Stimulated activated CD8-positive, alpha-beta memory T cell treated with anti-CD3 and anti-CD28 coated beads, Interleukin-4, amount 100 ng/mL, for 1 hour (primary cell): Measurements from ENCODE around the gene SEMA5A.
"Not testable (repeated sequence)": the region's sequence is repeated elsewhere in the genome, so short reads cannot be mapped to it uniquely, and the experiment has no call there.

Experiments used
- DNase-seq, 2 donors: peaks; one replicate each; pipeline ENCODE4 v3.0.0-alpha.2; 2020; ENCODE audit warnings: low read depth in 2 of 2, low spot score in 1 of 2

The SEMA5A gene

GRCh38 chr5:9363449-9363848, 182.4 kb downstream of the SEMA5A start:
- DNase-seq, result no peak

GRCh38 chr5:9363026-9363425, 182.8 kb downstream of the SEMA5A start:
- no peak for DNase-seq

GRCh38 chr5:9362600-9362999, 183.3 kb downstream of the SEMA5A start:
- no peak for DNase-seq

GRCh38 chr5:9361835-9362234, 184.0 kb downstream of the SEMA5A start:
- peak in 1 of 2 donors; percentile 2 for DNase-seq

GRCh38 chr5:9358961-9359685, 186.8 kb downstream of the SEMA5A start:
- no peak for DNase-seq

GRCh38 chr5:9356351-9356825, 189.5 kb downstream of the SEMA5A start:
- no peak for DNase-seq

- no peak for DNase-seq
Observed at GRCh38 chr5:9354336-9355081, 191.4 kb downstream of the SEMA5A start.

- DNase-seq, result not testable (repeated sequence)
Observed at GRCh38 chr5:9353048-9353447, 192.8 kb downstream of the SEMA5A start.

- no peak for DNase-seq
Observed at GRCh38 chr5:9351546-9351945, 194.3 kb downstream of the SEMA5A start.

GRCh38 chr5:9350301-9350797, 195.5 kb downstream of the SEMA5A start:
- no peak for DNase-seq

GRCh38 chr5:9348401-9348996, 197.4 kb downstream of the SEMA5A start:
- no peak for DNase-seq

- DNase-seq, result no peak
Observed at GRCh38 chr5:9347541-9348295, 198.2 kb downstream of the SEMA5A start.

- DNase-seq, result no peak
Observed at GRCh38 chr5:9347032-9347431, 198.8 kb downstream of the SEMA5A start.

GRCh38 chr5:9344751-9345240, 201.1 kb downstream of the SEMA5A start:
- DNase-seq, result no peak

GRCh38 chr5:9343146-9343850, 202.6 kb downstream of the SEMA5A start:
- DNase-seq, result no peak

GRCh38 chr5:9342161-9342787, 203.6 kb downstream of the SEMA5A start:
- DNase-seq, result no peak

GRCh38 chr5:9340085-9340484, 205.8 kb downstream of the SEMA5A start:
- no peak for DNase-seq

- no peak for DNase-seq
Observed at GRCh38 chr5:9339206-9339818, 206.6 kb downstream of the SEMA5A start.

GRCh38 chr5:9338796-9339195, 207.1 kb downstream of the SEMA5A start:
- no peak for DNase-seq
